Left colon (tissue), 2 donors: ENCODE data around the gene ANKZF1. TPM values are rescaled to one million over a fixed set of nuclear protein-coding genes. Genes with fewer than 3 reads are reported as not detected.

Experiments
- ATAC-seq: fragments of 200-7000 bp; cut with Tn5 transposase; one replicate; pipeline ENCODE4 v1.9.1; 2020; ENCODE audit warnings: mild to moderate bottlenecking, moderate library complexity
- DNase-seq, 2 donors: peaks; one replicate each; pipeline ENCODE4 v3.0.0-alpha.2; 2020
- intact Hi-C, 2 donors: fragments of 100-400 bp; cut with DNase I in 1 of 2; cut with micrococcal nuclease in 1 of 2; formaldehyde crosslinking; loops; one replicate each; pipeline versions ENCODE4 v1.11.2 to v1.14.0; 2022; cut with DNase I, micrococcal nuclease
- total RNA-seq, 2 donors: library from RNA; stranded (reverse); fragmentation: NEBNext Ultra II Directional; extraction: Animal tissue kit (Norgen Biotek cat#: 25700); gene quantifications; one replicate each; pipeline ENCODE4 v1.2.1, GENCODE V29; 2021
- donor health status: DM: no; HTN: no; CAD: no.
- donor health status: DM: yes; HTN: yes; CAD: no.

The ANKZF1 gene
- total RNA-seq, 2 donors from 2014 or later, result 33.8 to 40.9 TPM

- intact Hi-C loops, result no loop called here
- DNase-seq (no peak), ATAC-seq (no peak)
Measured at GRCh38 chr2:219221957-219222518, 7.6 kb upstream of the ANKZF1 start.

- DNase-seq, result no peak
- intact Hi-C loops, result no loop called here
- no peak for ATAC-seq
Measured at GRCh38 chr2:219223831-219224610, 5.6 kb upstream of the ANKZF1 start.

GRCh38 chr2:219225350-219225749 is 4.3 kb upstream of the ANKZF1 start:
- intact Hi-C loops, result no loop called here
- DNase-seq (no peak), ATAC-seq (no peak)

- no peak for DNase-seq
- intact Hi-C loops, result no loop called here
- ATAC-seq, result no peak
Measured at GRCh38 chr2:219228041-219228910, 1.3 kb upstream of the ANKZF1 start.

GRCh38 chr2:219228911-219229304 is 698 bp upstream of the ANKZF1 start:
- no peak for DNase-seq
- intact Hi-C loops, result no loop called here
- no peak for ATAC-seq

GRCh38 chr2:219230059-219230540 is 494 bp downstream of the ANKZF1 start:
- ATAC-seq, result peak; percentile 68
- DNase-seq, result peak; percentile 66 to 75
- intact Hi-C loops, result no loop called here

GRCh38 chr2:219234331-219234730 is 4.7 kb downstream of the ANKZF1 start:
- ATAC-seq (no peak), DNase-seq (no peak)
- intact Hi-C loops, result no loop called here

- ATAC-seq, result peak; percentile 55
- DNase-seq, result peak; percentile 56 to 64
- intact Hi-C loops, result no loop called here
Measured at GRCh38 chr2:219243291-219243761, 13.7 kb downstream of the ANKZF1 start.

GRCh38 chr2:219244789-219245147 is 15.2 kb downstream of the ANKZF1 start:
- intact Hi-C loops, result no loop called here
- DNase-seq (peak in 1 of 2 donors; percentile 41), ATAC-seq (no peak)

- intact Hi-C loops, result no loop called here
- ATAC-seq, result peak; percentile 62
- peak; percentile 93 to 97 for DNase-seq
Measured at GRCh38 chr2:219245148-219245898, 15.7 kb downstream of the ANKZF1 start, which contains the start of the genes GLB1L and STK16. Gene GLB1L (minus strand): TSS chr2:219245444. CDS start chr2:219243573, 1,871 bp downstream. Gene STK16 (plus strand): TSS chr2:219245479. CDS start chr2:219246000, 521 bp downstream.

GRCh38 chr2:219245899-219246230 is 16.3 kb downstream of the ANKZF1 start:
- intact Hi-C loops, result no loop called here
- no peak for ATAC-seq
- no peak for DNase-seq

GRCh38 chr2:219246559-219246958 is 17.0 kb downstream of the ANKZF1 start:
- intact Hi-C loops, result no loop called here
- DNase-seq (no peak), ATAC-seq (no peak)

- intact Hi-C loops, result no loop called here
- ATAC-seq (no peak), DNase-seq (peak in 1 of 2 donors; percentile 19)
Measured at GRCh38 chr2:219247678-219248642, 18.4 kb downstream of the ANKZF1 start.

GRCh38 chr2:219248845-219249202 is 19.2 kb downstream of the ANKZF1 start:
- DNase-seq (no peak), ATAC-seq (no peak)
- intact Hi-C loops, result no loop called here

GRCh38 chr2:219249203-219249980 is 19.8 kb downstream of the ANKZF1 start:
- DNase-seq (peak; percentile 92 to 93), ATAC-seq (peak; percentile 67)
- intact Hi-C loops, result no loop called here

- intact Hi-C loops, result no loop called here
- peak in 1 of 2 donors; percentile 33 for DNase-seq
- ATAC-seq, result no peak
Measured at GRCh38 chr2:219250049-219250781, 20.6 kb downstream of the ANKZF1 start.
